AG10803 (cell line): ENCODE measurements around the gene LDB2.
A peak's percentile ranks its signal among the peaks of the same experiment; 100 is the strongest.

Experiments
- DNase-seq: peaks from one replicate; pipeline ENCODE4 v3.0.0; 2010; ENCODE audit warnings: low read depth
- H3K4me3 ChIP-seq: 2 replicates; pipeline ENCODE4 v1.5.1; 2011; ENCODE audit warnings: mild to moderate bottlenecking, low read length, control low read depth
- TF ChIP-seq, protein P1 (sequence below): conservative IDR thresholded peaks from 2 replicates; pipeline ENCODE4 v1.5.1; 2011; ENCODE audit warnings: mild to moderate bottlenecking, low read length, control low read depth, inconsistent platforms

Gene LDB2

DNA sequence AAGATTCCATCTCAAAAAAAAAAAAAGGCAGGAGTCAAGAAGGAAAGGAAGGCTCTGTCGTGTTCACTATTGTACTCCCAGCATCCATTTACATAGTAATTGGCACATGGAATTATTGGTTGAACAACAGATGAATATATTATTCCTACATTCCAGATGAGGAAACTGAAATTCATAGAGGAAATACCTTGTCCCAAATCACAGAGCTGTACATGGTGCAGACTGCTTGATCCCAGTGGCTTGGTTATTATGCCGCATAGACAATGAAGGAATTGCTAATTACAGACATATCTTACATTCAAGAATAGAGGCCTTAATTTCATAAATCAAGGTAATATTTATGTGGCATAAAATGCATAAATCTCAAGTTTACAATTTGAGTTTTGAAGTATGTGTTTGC lies 63.6 kb downstream of the LDB2 start:
- DNase-seq: no peak
- H3K4me3 ChIP-seq: no peak overlapping the region
- TF ChIP-seq, protein P1, sequence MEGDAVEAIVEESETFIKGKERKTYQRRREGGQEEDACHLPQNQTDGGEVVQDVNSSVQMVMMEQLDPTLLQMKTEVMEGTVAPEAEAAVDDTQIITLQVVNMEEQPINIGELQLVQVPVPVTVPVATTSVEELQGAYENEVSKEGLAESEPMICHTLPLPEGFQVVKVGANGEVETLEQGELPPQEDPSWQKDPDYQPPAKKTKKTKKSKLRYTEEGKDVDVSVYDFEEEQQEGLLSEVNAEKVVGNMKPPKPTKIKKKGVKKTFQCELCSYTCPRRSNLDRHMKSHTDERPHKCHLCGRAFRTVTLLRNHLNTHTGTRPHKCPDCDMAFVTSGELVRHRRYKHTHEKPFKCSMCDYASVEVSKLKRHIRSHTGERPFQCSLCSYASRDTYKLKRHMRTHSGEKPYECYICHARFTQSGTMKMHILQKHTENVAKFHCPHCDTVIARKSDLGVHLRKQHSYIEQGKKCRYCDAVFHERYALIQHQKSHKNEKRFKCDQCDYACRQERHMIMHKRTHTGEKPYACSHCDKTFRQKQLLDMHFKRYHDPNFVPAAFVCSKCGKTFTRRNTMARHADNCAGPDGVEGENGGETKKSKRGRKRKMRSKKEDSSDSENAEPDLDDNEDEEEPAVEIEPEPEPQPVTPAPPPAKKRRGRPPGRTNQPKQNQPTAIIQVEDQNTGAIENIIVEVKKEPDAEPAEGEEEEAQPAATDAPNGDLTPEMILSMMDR: no peak

DNA sequence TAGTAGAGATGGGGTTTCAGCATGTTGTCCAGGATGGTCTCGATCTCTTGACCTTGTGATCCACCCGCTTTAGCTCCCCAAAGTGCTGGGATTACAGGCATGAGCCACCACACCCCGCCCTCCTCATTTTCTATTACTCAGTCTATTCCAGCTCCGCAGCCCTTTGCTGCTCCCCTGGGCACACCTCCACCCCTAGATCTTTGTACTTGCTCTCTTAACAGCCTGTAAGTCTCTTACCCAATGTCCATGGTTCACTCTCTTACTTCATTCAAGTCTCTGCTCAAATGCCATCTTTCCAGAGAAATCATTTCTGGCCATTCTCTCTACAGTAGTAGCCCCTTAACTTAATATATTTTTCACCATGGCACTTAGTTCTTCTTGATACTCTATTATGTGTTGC lies 64.7 kb downstream of the LDB2 start:
- TF ChIP-seq, protein P1: no peak
- DNase-seq: no peak
- no peak overlapping the region for H3K4me3 ChIP-seq

DNA sequence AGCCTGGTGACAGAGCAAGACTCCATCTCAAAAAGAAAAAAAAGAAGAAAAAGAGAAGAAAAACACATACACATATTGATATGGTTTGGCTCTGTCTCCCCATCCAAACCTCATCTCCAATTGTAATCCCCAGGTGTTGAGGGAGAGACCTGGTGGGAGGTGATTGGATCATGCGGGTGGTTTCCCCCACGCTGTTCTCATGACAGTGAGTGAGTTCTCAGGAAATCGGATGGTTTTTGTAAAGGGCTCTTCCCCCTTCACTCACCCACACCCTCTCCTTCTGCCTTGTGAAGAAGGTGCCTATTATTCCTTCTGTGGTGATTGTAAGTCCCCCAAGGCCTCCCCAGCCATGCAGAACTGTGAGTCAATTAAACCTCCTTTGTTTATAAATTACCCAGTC lies 68.4 kb downstream of the LDB2 start:
- DNase-seq: no peak
- TF ChIP-seq, protein P1: no peak
- H3K4me3 ChIP-seq: no peak overlapping the region

DNA sequence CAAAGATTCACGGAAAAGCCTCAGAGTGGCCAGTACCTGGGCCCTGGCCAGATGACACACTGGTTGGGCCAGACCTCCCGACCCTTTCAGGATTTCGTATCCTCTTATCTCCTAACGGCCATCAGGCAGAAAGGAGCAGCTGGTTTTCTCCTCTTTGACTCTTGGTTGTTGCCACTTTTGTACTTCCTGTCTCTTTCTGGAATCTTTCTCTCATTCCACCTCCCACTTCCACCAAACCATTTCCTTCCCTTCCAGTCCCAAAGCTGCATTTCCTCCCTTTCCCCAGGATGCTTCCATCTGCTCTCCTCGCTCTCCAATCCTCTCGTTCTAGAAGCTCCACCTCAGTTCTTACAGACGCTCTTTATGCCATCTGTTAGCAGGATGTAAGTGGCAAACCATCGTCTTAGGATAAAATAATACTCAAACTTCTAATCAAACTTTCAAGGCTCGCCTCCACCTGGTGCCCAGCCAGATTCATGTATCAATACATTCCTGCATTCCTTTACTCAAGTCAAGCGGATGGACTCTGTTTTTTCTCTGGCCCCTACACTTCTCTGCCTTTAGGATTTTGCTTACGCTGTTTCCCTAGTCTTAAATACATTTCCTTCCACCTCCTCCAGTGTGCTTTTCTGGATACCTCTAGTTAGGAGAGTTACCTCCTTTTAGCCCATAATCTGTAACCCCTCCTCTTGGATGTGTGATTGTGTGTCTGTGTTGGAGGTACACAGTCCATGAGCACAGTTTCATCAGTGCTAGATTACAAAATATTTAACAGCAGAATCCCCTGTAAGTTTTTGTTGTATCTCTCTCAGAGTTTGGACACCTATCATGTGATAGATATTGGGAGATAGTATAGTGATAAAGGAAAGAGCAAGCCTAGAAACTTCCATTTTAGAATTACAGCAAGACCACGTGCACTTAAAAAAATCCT lies 70.4 kb downstream of the LDB2 start:
- no peak for DNase-seq
- TF ChIP-seq, protein P1: no peak
- no peak overlapping the region for H3K4me3 ChIP-seq

DNA sequence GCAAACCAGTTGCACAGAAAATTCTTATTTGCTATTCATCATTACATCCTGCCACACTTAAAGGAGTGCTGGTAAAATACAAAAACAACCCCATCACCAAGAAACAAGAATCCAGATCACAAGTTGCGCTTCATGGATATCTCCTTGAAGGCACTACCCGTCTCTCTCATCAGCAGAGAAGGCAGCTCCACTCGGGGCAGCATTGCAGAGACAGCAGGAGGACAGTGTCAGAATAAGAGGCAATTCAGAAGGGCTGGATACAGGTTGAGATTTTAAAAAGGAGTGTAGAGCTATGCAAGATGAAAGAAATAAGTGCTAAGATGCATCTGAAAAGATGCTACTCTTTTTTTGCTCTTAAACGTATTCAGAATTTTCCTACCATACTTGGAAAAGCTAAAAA lies 71.4 kb downstream of the LDB2 start:
- no peak overlapping the region for H3K4me3 ChIP-seq
- TF ChIP-seq, protein P1: no peak
- DNase-seq: no peak

DNA sequence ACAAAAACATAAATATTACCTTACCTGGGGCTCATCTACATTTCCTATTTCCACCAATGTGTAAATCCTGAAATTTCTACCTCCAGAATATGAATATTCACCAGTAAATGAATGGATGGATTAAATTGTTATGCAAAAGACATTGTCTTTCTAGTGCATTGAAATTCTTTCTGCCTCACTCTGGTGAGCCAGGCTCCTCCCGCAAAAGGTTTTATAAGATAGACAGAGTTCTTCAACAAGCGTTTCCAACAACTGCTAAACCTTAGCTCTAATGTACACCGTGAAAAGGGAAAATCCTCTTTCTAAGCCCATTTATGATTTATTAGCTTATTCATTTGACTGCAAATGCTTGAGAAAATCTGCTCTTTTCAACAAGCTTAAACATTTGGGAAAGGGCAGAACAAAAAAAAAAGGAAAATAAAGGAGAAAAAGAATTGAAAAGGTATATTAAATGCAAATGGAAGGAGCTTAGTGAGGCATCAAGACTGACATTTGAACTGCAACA lies 72.0 kb downstream of the LDB2 start:
- no peak for DNase-seq
- TF ChIP-seq, protein P1: no peak
- H3K4me3 ChIP-seq: no peak overlapping the region

DNA sequence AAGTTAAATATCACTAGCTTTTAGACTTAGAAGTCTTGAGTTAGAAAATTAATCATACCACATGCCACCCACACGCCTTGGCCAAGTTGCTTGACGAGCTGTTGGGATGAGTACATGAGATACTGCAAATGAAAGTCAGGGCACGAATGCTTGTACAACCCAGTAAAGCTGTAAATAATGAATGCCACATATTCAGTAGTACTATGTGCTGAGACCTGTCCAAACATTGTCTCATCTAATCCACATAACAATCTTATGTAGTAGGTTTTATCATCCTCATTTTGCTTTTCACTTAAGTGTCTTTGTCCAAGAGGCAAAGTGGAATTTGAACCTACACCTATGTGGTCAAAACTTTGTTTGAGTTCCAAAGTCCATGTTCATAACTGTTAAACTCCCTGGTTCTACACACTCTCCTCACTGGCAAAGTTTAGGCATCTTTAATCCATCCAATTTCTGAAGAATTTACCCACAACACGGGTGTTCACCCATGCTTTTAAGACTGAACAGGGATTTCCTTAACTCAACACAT lies 74.1 kb downstream of the LDB2 start:
- TF ChIP-seq, protein P1: no peak
- no peak overlapping the region for H3K4me3 ChIP-seq
- DNase-seq: peak; percentile 17
